Mammary epithelial cell (primary cell): Measurements from ENCODE around the gene FNDC11.

ENCODE experiments used
- CTCF ChIP-seq, 2 donors: IDR thresholded peaks in 1 of 2; conservative IDR thresholded peaks in 1 of 2; 2 replicates each; pipeline ENCODE4 v1.5.1; 2011 to 2012; ENCODE audit warnings: inconsistent platforms in 2 of 2, low read length in 2 of 2, mild to moderate bottlenecking in 2 of 2, control low read depth in 1 of 2, low read depth in 1 of 2; ENCODE audit not compliant: insufficient read depth in 1 of 2; ENCODE audit errors: extremely low read depth in 1 of 2
- EZH2 ChIP-seq: IDR thresholded peaks from 2 replicates; pipeline ENCODE4 v1.6.1; 2012; ENCODE audit warnings: low read length, inconsistent platforms, borderline replicate concordance

GRCh38 chr20:63505281-63505680 lies 48.7 kb upstream of the FNDC11 start:
- TF ChIP-seq CTCF (conservative IDR thresholded peaks at IDR 0.05 in 1 of 2, IDR thresholded peaks at IDR 0.05 in 1 of 2; ENCODE audit: extremely low read depth in 1 of 2, insufficient read depth in 1 of 2, low read depth in 1 of 2, low read length in 2 of 2) (no peak), EZH2 (no peak)
